HG03342 (cell line): Measurements from ENCODE around the gene CHRND.

Source experiments
- ATAC-seq: cut with Tn5 transposase; IDR thresholded peaks from one replicate; pipeline ENCODE4 v1.9.1; 2021; ENCODE audit warnings: mild to moderate bottlenecking, moderate library complexity; ENCODE audit not compliant: unreplicated experiment

The CHRND gene

GRCh38 chr2:232541195-232541960, 15.4 kb downstream of the CHRND start:
- ATAC-seq, result no peak

GRCh38 chr2:232541961-232542714, 16.2 kb downstream of the CHRND start:
- no peak for ATAC-seq

GRCh38 chr2:232542715-232543467, 16.9 kb downstream of the CHRND start:
- no peak for ATAC-seq

GRCh38 chr2:232543491-232543890, 17.5 kb downstream of the CHRND start:
- no peak for ATAC-seq

- no peak for ATAC-seq
Measured at GRCh38 chr2:232543928-232544631, 18.1 kb downstream of the CHRND start.

GRCh38 chr2:232544674-232545073, 18.7 kb downstream of the CHRND start:
- no peak for ATAC-seq

- no peak for ATAC-seq
Measured at GRCh38 chr2:232545511-232546375, 19.8 kb downstream of the CHRND start.

- no peak for ATAC-seq
Measured at GRCh38 chr2:232547991-232548390, 22.0 kb downstream of the CHRND start.

- ATAC-seq, result no peak
Measured at GRCh38 chr2:232549655-232550353, 23.8 kb downstream of the CHRND start.

- peak; percentile 92 for ATAC-seq
Measured at GRCh38 chr2:232550354-232551249, 24.6 kb downstream of the CHRND start, which contains the start of the genes EIF4E2 and TIGD1. EIF4E2 (plus strand) TSS chr2:232550689; CDS start chr2:232550725, 36 bp downstream. TIGD1 (minus strand) TSS chr2:232550557; CDS start chr2:232549882, 675 bp downstream.

GRCh38 chr2:232551250-232551638, 25.3 kb downstream of the CHRND start:
- ATAC-seq, result no peak

- no peak for ATAC-seq
Measured at GRCh38 chr2:232551776-232552175, 25.8 kb downstream of the CHRND start.

GRCh38 chr2:232556426-232556825, 30.5 kb downstream of the CHRND start:
- no peak for ATAC-seq

- ATAC-seq, result no peak
Measured at GRCh38 chr2:232562515-232563151, 36.7 kb downstream of the CHRND start.

GRCh38 chr2:232563580-232563979, 37.6 kb downstream of the CHRND start:
- ATAC-seq, result no peak

GRCh38 chr2:232567721-232568120, 41.8 kb downstream of the CHRND start:
- ATAC-seq, result no peak

GRCh38 chr2:232568161-232568560, 42.2 kb downstream of the CHRND start:
- no peak for ATAC-seq

- no peak for ATAC-seq
Measured at GRCh38 chr2:232569541-232569940, 43.6 kb downstream of the CHRND start.
